ENCODE measurements around the gene DOHH.
"Not testable (repeated sequence)": the region's sequence is repeated elsewhere in the genome, so short reads cannot be mapped to it uniquely, and the experiment has no call there.

The DOHH gene

GRCh38 chr19:3518659-3519058 lies 18.2 kb upstream of the DOHH start:
- no peak for DNase-seq

- no peak for DNase-seq
These were observed 17.8 kb upstream of the DOHH start for GRCh38 chr19:3518255-3518654.

- DNase-seq: no peak
These were observed 17.2 kb upstream of the DOHH start for GRCh38 chr19:3517638-3518037.

- DNase-seq: peak; percentile 30
These were observed 16.3 kb upstream of the DOHH start for GRCh38 chr19:3516675-3517207.

GRCh38 chr19:3515891-3516422 lies 15.5 kb upstream of the DOHH start:
- DNase-seq: no peak

- no peak for DNase-seq
These were observed 14.5 kb upstream of the DOHH start for GRCh38 chr19:3514930-3515329.

- DNase-seq: no peak
These were observed 13.0 kb upstream of the DOHH start for GRCh38 chr19:3513229-3514140.

- DNase-seq: no peak
These were observed 12.2 kb upstream of the DOHH start for GRCh38 chr19:3512562-3513228.

- DNase-seq: no peak
These were observed 11.2 kb upstream of the DOHH start for GRCh38 chr19:3511506-3512251.

- no peak for DNase-seq
These were observed 10.3 kb upstream of the DOHH start for GRCh38 chr19:3510727-3511126.

- DNase-seq: no peak
These were observed 9.1 kb upstream of the DOHH start for GRCh38 chr19:3509566-3509989.

- DNase-seq: no peak
These were observed 8.5 kb upstream of the DOHH start for GRCh38 chr19:3508771-3509535.

GRCh38 chr19:3508121-3508661 lies 7.7 kb upstream of the DOHH start:
- not testable (repeated sequence) for DNase-seq

- no peak for DNase-seq
These were observed 7.1 kb upstream of the DOHH start for GRCh38 chr19:3507371-3508120.

GRCh38 chr19:3506384-3507340 lies 6.2 kb upstream of the DOHH start:
- peak; percentile 47 for DNase-seq

- peak; percentile 99 for DNase-seq
These were observed 5.3 kb upstream of the DOHH start, which contains the start of gene FZR1 for GRCh38 chr19:3505598-3506383. Gene FZR1 (plus strand): TSS chr19:3506311. CDS start chr19:3522990, 16,679 bp downstream.

- peak; percentile 30 for DNase-seq
These were observed 4.3 kb upstream of the DOHH start for GRCh38 chr19:3504735-3505134.

- DNase-seq: peak; percentile 42
These were observed 2.6 kb upstream of the DOHH start for GRCh38 chr19:3503036-3503572.

GRCh38 chr19:3501780-3502179 lies 1.3 kb upstream of the DOHH start:
- no peak for DNase-seq

Measured in hematopoietic multipotent progenitor cell treated with erythropoietin and hydrocortisone succinate and interleukin-3 and kit ligand, for 4 days (in vitro differentiated cells).